C4-2B (cell line): Measurements from ENCODE around the gene STAT6.

Source experiments
- H3K27ac ChIP-seq: fragments of 450-650 bp; 2 replicates; pipeline ENCODE4 v1.5.1; 2017
- ZFX ChIP-seq: fragments of 450-650 bp; IDR thresholded peaks from 2 replicates; pipeline ENCODE4 v1.6.1; 2017
- TF ChIP-seq, protein P1 (sequence below): fragments of 450-650 bp; conservative IDR thresholded peaks from 2 replicates; pipeline ENCODE4 v1.5.1; 2017; ENCODE audit warnings: mild to moderate bottlenecking

Gene STAT6

DNA sequence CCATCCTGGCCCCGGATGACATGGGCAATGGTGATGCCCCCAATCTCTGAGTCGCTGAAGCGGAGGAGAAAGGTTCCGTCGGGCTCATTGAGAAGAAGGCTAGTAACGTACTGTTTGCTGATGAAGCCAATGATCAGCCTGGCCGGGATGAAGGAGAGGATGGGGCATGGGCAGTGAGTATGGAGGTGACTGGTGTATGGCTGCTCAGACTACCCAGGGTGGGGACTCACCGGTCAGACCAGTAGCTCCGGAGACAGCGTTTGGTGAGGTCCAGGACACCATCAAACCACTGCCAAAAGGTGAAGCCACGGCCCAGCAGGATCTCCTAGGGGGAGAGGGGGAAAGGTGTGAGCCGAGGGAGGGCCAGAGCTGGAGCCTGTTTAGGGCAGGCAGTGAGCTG is 11.4 kb downstream of the STAT6 start:
- no peak overlapping the region for H3K27ac ChIP-seq
- TF ChIP-seq, protein P1, sequence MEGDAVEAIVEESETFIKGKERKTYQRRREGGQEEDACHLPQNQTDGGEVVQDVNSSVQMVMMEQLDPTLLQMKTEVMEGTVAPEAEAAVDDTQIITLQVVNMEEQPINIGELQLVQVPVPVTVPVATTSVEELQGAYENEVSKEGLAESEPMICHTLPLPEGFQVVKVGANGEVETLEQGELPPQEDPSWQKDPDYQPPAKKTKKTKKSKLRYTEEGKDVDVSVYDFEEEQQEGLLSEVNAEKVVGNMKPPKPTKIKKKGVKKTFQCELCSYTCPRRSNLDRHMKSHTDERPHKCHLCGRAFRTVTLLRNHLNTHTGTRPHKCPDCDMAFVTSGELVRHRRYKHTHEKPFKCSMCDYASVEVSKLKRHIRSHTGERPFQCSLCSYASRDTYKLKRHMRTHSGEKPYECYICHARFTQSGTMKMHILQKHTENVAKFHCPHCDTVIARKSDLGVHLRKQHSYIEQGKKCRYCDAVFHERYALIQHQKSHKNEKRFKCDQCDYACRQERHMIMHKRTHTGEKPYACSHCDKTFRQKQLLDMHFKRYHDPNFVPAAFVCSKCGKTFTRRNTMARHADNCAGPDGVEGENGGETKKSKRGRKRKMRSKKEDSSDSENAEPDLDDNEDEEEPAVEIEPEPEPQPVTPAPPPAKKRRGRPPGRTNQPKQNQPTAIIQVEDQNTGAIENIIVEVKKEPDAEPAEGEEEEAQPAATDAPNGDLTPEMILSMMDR = no peak
- TF ChIP-seq ZFX = no peak

DNA sequence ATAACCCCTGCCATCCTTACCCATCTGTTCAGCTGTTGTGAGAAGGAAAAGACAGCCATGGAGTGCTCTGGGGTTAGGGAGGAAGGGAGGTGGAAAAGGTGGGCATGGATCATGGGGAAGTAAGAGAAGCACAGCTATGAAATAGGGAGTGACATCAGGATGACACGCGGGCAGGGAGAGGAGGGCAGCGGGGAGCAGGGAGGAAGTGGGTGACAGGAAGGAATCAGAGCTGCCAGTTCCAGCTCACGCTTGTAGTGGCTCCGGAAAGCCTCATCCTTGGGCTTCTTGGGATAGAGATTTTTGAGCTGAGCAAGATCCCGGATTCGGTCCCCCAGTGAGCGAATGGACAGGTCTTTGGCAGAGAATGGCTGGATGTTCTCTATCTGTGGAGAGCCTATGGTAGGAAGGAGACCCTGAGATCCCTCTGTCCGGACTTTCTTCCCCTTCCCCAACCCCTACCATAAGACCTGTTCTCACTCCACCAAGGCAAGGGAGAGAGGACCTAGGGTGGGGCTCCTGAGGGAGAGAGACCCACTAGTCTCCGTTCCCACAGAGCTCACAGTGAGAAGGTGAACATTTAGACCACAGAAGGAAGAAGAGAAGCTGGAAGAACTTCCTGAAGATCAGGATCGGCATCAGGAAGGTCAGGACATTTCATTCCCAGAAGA is 12.0 kb downstream of the STAT6 start:
- no peak overlapping the region for H3K27ac ChIP-seq
- no peak for TF ChIP-seq ZFX
- TF ChIP-seq, protein P1 = no peak

DNA sequence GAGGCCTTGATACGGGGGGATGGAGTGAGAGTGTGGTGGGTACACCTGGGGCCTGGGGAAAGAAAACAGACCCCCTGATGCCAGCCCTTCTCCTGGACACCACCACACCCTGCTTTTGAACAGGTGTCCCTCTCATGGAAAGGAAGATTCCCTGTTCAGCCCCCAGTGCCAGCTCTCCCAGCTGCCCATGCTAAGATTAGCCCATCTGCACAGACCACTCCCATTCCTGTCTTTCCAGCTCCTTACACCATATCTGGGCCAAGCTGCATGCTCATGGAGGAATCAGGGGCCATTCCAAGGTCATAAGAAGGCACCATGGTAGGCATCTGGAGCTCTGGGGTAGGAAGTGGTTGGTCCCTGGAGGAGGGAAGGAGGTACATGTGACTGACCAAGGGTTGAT is 12.6 kb downstream of the STAT6 start:
- TF ChIP-seq, protein P1 = no peak
- TF ChIP-seq ZFX = no peak
- no peak overlapping the region for H3K27ac ChIP-seq

DNA sequence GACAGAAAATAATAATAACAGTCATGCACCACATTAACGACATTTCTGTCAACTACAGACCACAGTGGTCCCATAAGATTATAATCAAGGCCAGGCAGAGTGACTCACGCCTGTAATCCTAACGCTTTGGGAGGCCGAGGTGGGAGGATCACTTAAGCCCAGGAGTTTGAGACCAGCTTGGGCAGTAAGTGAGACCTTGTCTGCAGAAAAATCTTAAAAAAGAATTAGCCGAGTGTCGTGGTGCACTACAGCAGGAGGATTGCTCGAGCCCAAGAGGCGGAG is 13.7 kb downstream of the STAT6 start:
- no peak overlapping the region for H3K27ac ChIP-seq
- TF ChIP-seq, protein P1 = no peak
- TF ChIP-seq ZFX = no peak

DNA sequence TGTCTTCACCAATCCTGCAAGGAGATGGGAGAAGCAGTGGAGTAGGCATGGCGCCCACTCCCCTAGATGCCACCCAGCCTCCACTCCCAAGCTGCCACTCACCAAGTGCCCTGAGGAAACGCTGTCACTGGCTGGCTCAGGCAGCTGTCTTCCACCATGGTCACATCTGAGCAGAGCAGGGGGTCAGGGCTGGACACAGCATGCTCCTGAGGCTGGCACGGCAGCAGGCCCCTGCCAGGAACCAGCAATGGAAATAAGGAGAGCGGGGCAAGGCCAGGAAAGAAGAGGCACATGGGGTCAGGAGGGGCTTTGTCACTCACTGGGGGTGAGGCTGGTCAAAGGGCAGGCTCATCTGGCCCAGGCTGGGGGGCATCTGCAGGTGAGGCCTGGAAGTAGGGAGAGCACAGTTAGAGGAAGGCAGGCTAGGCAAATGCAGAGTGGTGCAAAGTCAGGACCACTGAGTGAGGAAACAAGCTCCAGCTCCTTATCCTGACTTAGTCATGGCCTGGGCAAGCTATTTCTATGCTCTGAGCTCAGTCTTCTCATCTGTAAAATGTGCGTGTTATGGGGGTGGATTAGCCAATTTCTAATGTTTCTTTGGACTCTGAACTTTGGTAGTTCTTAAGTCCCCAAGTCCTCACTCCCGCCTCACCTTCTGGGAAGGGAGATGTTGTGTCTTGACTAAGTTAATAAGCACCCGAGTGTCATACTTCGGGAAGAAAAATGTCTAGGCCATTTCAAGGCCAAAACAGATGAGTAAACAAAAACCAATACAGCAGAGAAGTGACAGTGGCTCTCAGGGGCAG is 14.2 kb downstream of the STAT6 start:
- H3K27ac ChIP-seq = no peak overlapping the region

DNA sequence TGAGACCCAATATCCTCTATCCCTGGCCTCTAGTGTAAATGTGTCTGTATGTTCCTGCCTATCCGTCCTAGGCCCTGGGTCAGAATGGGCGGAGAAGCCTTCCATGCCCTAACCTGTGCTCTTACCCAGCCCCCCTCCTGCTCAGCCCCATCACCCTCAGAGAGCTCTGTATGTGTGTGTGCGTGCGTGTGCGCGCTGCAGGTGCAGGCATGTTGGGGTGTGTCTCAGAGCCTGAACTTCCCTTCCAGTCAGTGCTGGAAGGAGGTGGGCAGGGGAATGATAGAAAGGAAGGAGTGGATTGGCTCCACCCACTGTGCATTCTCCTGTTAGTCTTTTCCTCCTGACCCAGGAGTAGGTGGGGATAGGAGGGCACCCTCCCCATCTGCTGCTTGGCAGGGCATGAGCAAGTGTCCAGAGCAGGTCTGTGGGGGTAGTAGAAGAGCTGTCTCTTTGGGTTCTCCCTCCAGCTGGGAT is 15.0 kb downstream of the STAT6 start:
- TF ChIP-seq ZFX = no peak
- TF ChIP-seq, protein P1 = no peak
- H3K27ac ChIP-seq = no peak overlapping the region

More for the DNA sequence above, 14.2 kb downstream of the STAT6 start:
- no peak for TF ChIP-seq ZFX
- TF ChIP-seq, protein P1 = no peak

DNA sequence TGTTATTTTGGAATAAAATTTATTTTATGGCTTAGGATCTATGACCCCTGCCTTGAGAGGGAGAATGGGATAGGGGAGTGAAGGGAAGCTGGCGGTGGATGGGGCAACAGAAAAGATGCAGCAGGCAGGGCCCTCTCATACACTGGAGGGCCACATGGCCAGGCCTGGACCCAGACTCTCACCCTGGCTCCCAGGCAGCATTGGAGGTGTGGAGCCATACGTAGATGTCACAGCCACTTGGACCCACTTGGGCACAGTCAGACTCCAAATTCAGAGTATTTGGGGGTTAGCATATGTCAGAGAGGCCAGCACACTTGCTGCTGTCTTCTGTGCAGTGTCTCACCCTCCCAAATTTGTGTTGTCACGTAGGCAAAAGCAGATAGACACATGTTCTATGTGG is 15.7 kb downstream of the STAT6 start:
- no peak overlapping the region for H3K27ac ChIP-seq
- TF ChIP-seq, protein P1 = no peak
- TF ChIP-seq ZFX = no peak
